OCI-LY7 (cell line): Measurements from ENCODE around the gene PRKCA. TPM values are rescaled to one million over a fixed set of nuclear protein-coding genes. Genes with fewer than 3 reads are reported as not detected.

Experiments
- BruUV-seq: library from RNA; stranded (reverse); fragments of 400-500 nt; replicated peaks from 2 replicates; lab custom pipeline; 2021; lab: Mats Ljungman, UMichigan
- CTCF ChIA-PET: fragments of 300-600 bp; sonication (Branson Sonifier 250); formaldehyde crosslinking; loops from one replicate; lab custom pipeline; 2022; ENCODE audit warnings: antibody characterized with exemption; ENCODE audit not compliant: unreplicated experiment; lab: Charles Lee
- POLR2A ChIA-PET: fragments of 300-600 bp; sonication (Branson Sonifier 250); formaldehyde crosslinking; loops from one replicate; lab custom pipeline; 2022; ENCODE audit warnings: antibody characterized with exemption; lab: Charles Lee
- DNase-seq: peaks from one replicate; pipeline ENCODE4 v3.0.0-alpha.2; 2015; ENCODE audit warnings: low spot score
- H2AFZ ChIP-seq: fragments of 200-600 bp; sonication (generic), shearing (Covaris generic); 2 replicates; pipeline ENCODE4 v1.6.1; 2014; ENCODE audit warnings: mild to moderate bottlenecking, antibody characterized with exemption, low read length, moderate library complexity
- H3K27ac ChIP-seq: fragments of 200-600 bp; sonication (generic); 2 replicates; pipeline ENCODE4 v1.5.1; 2014; ENCODE audit warnings: mixed run types, low read depth, mild to moderate bottlenecking, moderate library complexity, low read length, inconsistent platforms; ENCODE audit not compliant: poor library complexity, severe bottlenecking
- H3K36me3 ChIP-seq: fragments of 200-600 bp; sonication (generic); 2 replicates; pipeline ENCODE4 v1.6.1; 2014; ENCODE audit warnings: mild to moderate bottlenecking, antibody characterized with exemption, low read length, moderate library complexity, mixed read lengths; ENCODE audit not compliant: insufficient read depth
- H3K4me1 ChIP-seq: fragments of 200-600 bp; sonication (generic); 2 replicates; pipeline ENCODE4 v1.5.1; 2014; ENCODE audit warnings: mild to moderate bottlenecking, low read length; ENCODE audit not compliant: insufficient read depth, poor library complexity, severe bottlenecking
- H3K4me2 ChIP-seq: fragments of 200-600 bp; sonication (generic); 2 replicates; pipeline ENCODE4 v1.6.1; 2014; ENCODE audit warnings: mild to moderate bottlenecking, low read length
- H3K4me3 ChIP-seq: fragments of 200-600 bp; sonication (generic); 2 replicates; pipeline ENCODE4 v1.5.1; 2014; ENCODE audit warnings: mild to moderate bottlenecking, low read depth, low read length; ENCODE audit not compliant: poor library complexity, severe bottlenecking
- H3K79me2 ChIP-seq: fragments of 200-600 bp; sonication (generic); 2 replicates; pipeline ENCODE4 v1.6.1; 2016; ENCODE audit warnings: low read depth, mild to moderate bottlenecking, low read length, moderate library complexity, mixed read lengths; ENCODE audit not compliant: insufficient read depth
- H3K9me2 ChIP-seq: fragments of 200-600 bp; sonication (generic); 2 replicates; pipeline ENCODE4 v1.6.1; 2016; ENCODE audit warnings: mild to moderate bottlenecking, low read length, mixed read lengths; ENCODE audit not compliant: insufficient read depth
- H3K9me3 ChIP-seq: fragments of 200-600 bp; sonication (generic); 2 replicates; pipeline ENCODE4 v1.6.1; 2014; ENCODE audit warnings: mild to moderate bottlenecking, mixed run types, low read length, mixed read lengths
- H4K20me1 ChIP-seq: fragments of 200-600 bp; sonication (generic); 2 replicates; pipeline ENCODE4 v1.6.1; 2014; ENCODE audit warnings: mild to moderate bottlenecking, antibody characterized with exemption, low read length, moderate library complexity, mixed read lengths; ENCODE audit not compliant: insufficient read depth
- CTCF ChIP-seq: fragments of 200-600 bp; sonication (generic); conservative IDR thresholded peaks from 2 replicates; pipeline ENCODE4 v1.5.1; 2014; ENCODE audit warnings: mild to moderate bottlenecking, antibody characterized with exemption, low read length, moderate library complexity, mixed read lengths
- EZH2phosphoT487 ChIP-seq: fragments of 200-600 bp; sonication (generic); IDR thresholded peaks from 2 replicates; pipeline ENCODE4 v1.6.1; 2018; ENCODE audit warnings: low read depth, borderline replicate concordance, mild to moderate bottlenecking, mixed run types, antibody characterized with exemption, low read length, moderate library complexity, mixed read lengths
- intact Hi-C: fragments of 100-400 bp; cut with micrococcal nuclease; formaldehyde crosslinking; loops from one replicate; pipeline ENCODE4 v1.10.0; 2022; ENCODE audit not compliant: unreplicated experiment
- total RNA-seq, 2 experiments: library from RNA; depleted of rRNA in 1 of 2; stranded (reverse); fragments of >200 nt in 1 of 2; shearing (Covaris generic) in 1 of 2; gene quantifications; 2 replicates each; pipeline ENCODE4 v1.2.3, GENCODE V29; 2014 to 2022

Gene PRKCA
- total RNA-seq, 2 experiments from 2014 or later = 6.6 to 32.1 TPM

GRCh38 chr17:66491665-66492064 is 189.3 kb downstream of the PRKCA start:
- ChIA-PET CTCF (no interaction called here), POLR2A (no interaction called here)
- Histone ChIP-seq H3K4me1 (no peaks in the 10 kb centered on the region), H3K4me3 (no peak overlapping the region), H3K4me2 (no peak overlapping the region), H3K27ac (no peak overlapping the region), H3K9me3 (no peaks in the 10 kb centered on the region), H3K36me3 (no peaks in the 10 kb centered on the region), H3K9me2 (no peaks in the 10 kb centered on the region), H3K79me2 (no peaks in the 10 kb centered on the region), H4K20me1 (no peaks in the 10 kb centered on the region), H2AFZ (no peak overlapping the region)
- TF ChIP-seq EZH2phosphoT487 (no peak), CTCF (no peak)
- intact Hi-C loops = no loop called here
- DNase-seq = no peak
- BruUV-seq = no TSS peak

GRCh38 chr17:66492080-66492479 is 189.7 kb downstream of the PRKCA start:
- no peak for TF ChIP-seq EZH2phosphoT487
- intact Hi-C loops = no loop called here
- CTCF ChIA-PET = no interaction called here
- Histone ChIP-seq H4K20me1 (no peaks in the 10 kb centered on the region), H3K4me1 (no peaks in the 10 kb centered on the region), H3K4me2 (no peak overlapping the region), H3K27ac (no peak overlapping the region), H3K4me3 (no peak overlapping the region), H3K79me2 (no peaks in the 10 kb centered on the region), H3K36me3 (no peaks in the 10 kb centered on the region), H3K9me2 (no peaks in the 10 kb centered on the region), H2AFZ (no peak overlapping the region), H3K9me3 (no peaks in the 10 kb centered on the region)
- POLR2A ChIA-PET = no interaction called here
- no TSS peak for BruUV-seq
- DNase-seq = no peak

- no peaks in the 10 kb centered on the region for H3K4me1 ChIP-seq
- no TSS peak for BruUV-seq
- POLR2A ChIA-PET = no interaction called here
- CTCF ChIA-PET = no interaction called here
- intact Hi-C loops = no loop called here
- H3K27ac ChIP-seq = no peak overlapping the region
- H3K36me3 ChIP-seq = no peaks in the 10 kb centered on the region
- no peak overlapping the region for H3K4me2 ChIP-seq
- H3K9me3 ChIP-seq = no peaks in the 10 kb centered on the region
- DNase-seq = no peak
- H3K79me2 ChIP-seq = no peaks in the 10 kb centered on the region
- H3K9me2 ChIP-seq = no peaks in the 10 kb centered on the region
- H2AFZ ChIP-seq = no peak overlapping the region
- H4K20me1 ChIP-seq = no peaks in the 10 kb centered on the region
- H3K4me3 ChIP-seq = no peak overlapping the region
- TF ChIP-seq CTCF = no peak
Observed at GRCh38 chr17:66492561-66493005, 190.2 kb downstream of the PRKCA start.
